Measurements from ENCODE around the gene REN.

The REN gene

DNA sequence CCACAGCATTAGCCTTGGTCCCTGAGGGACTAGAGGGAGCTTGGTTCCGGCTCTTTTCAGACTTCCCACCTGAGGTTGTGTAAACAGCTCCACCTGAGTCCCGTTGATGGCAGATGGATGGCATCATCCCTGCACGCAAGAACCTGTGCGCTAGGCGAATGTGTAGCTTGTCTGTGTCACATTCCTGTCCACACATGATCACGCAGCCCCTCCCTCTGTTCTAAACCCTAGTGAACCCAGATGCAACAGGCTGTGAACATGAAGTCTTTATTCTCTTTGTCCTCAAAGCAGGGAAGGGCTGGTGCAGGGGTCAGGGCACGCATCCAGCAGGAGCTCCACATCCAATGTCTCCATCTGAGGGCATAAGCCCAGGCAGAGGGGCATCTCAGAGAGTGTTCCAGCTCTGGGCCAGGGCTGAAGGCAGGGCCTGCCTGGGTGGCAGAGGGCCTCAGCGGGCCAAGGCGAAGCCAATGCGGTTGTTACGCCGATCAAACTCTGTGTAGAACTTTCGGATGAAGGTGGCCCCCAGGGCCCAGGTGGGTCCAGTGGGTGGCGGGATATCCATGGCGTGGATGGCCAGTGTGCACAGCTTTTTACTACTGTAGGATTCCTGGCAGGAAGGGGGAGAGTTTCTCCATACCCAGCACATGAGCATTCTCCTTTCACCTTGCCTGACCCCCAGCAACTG is 11.4 kb downstream of the REN start:
- no peak for DNase-seq (ENCODE audit: low read depth, low spot score)

DNA sequence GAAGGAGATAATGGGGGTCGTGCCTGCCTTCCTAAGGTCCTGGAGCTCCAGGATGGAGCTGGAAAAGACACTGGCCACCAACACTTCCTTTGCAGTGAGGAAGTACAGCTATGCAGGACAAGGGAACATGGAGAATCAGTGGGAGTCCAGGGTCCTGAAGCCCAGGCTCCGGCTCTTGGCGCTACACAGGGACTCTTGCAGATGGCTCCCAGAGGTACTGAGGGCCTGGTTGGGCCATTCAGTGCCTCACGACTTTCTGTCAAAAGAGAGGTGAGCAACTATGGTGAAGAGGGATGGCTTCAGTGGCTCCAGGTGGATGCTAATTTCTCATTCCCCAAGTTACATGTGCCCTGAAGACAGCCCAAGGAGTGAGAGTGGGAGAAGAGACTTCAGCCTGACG is 12.5 kb downstream of the REN start:
- no peak for DNase-seq (ENCODE audit: low read depth, low spot score)

DNA sequence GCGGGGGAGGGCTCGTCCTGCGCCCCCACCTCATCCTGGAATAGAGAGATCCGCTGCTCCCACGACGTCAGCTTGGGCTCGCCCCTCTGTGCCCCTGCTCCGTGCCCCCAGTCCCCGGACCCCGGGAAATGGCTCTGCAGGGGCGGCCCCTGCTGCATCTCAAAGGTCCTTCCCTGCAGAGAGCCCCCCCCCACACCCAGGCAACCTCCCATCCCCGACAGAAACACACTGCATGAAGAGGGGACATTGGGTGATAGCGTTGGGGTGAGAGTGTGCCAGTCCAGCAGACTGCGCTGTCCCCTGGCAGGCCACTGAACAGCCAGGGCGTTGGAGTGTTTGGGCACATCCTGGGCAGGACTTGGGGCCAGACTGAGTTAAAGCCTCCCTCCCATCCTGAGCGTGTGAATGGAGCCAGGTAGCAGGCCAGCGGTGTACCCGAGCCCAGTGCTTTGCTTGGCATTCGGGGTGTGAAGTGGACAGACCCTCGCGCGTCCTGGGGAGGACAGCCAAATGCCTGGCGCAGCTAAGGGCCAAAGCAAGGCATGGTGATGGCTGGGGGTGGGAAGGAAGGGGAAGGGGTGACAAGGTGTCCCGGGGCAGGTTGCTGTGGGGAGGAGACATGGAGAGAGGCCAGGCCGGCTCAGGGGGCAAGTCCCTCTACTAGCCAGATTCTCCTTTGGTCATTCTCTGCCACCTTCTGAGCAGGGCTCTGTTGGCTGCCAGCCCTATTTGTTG is 13.7 kb downstream of the REN start:
- no peak for DNase-seq (ENCODE audit: low read depth, low spot score)

DNA sequence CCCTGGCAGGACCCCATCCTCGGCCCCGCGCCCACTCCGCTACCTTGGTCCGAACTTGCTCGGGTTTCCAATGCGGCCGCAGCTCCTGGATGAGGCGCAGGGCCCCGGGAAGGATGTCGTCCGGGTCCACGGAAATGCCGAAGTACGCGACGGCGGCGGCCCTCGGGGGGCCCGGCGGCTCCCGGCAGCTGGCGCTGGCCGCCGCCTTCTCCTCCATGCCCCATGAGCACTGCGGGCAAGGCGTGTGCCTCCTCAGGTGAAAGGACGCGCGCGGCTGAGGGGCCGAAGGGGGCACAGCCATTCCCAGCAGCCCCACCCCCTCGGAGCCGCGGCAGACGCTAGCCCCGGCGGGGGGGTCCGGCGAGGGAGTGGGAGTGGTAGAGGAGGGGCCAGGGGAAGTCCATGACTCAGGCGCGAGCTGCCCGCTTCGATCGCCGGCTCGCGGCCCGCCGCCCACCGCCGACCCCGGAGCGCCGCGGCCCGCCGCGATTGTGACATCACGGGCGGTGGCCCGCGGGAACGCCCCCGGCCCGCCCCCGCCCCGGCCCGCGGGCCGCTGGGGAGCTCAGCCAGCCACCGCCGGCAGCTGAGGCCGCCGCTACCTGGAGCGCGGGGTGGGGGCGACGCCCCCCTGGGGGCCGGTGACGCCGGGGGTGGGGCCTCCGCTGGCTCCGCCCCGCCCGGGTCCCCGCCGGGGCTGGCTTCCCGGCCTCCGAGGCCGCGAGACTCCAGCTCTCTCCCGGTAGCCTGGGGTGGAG is 14.4 kb downstream of the REN start, which contains the start of gene ETNK2:
ETNK2 (minus strand) TSS at position 493 of the 758 bp plus-strand sequence; CDS start at position 301, 192 bp downstream.
- no peak for DNase-seq (ENCODE audit: low read depth, low spot score)

DNA sequence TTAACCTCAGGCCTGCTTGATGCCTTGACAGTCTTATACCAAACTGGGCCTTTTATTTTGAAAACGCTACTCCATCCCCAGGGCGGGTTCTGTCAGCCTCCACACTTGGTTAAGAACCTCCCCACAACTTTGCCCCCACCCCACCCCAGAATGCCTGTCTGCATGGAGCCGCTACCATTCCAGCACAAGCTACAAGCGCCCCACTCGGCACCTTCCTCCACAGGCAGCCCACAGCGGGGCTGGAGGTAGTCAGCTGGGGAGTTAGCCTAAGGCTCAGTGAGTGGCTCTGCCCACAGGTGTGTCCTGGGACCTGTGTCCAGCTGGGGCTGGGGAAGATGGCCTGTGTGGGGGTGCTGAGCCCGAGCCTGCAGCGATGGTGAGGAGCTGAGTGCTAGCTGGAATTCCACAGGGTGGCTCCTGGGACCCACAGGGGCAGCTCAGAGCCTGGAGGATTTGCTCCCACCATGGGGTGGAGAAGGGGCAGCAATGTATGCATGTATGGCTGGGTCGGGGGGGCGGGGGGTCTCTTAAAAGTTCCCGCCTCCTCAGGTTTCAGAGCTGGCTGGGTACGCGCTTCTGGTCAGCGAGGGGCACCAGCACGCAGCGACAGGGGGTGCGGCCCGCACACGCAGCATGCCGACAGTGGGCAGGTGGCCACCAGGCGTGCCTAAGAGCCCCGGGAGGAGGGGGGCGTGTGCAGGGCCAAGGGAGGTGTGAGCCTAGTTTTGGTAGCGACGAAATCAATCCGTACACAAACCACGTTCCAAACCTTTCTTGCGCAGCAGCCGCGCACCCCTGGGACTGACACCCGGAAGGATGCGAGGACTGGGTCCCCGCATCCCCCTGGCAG is 15.2 kb downstream of the REN start:
- no peak for DNase-seq (ENCODE audit: low read depth, low spot score)

DNA sequence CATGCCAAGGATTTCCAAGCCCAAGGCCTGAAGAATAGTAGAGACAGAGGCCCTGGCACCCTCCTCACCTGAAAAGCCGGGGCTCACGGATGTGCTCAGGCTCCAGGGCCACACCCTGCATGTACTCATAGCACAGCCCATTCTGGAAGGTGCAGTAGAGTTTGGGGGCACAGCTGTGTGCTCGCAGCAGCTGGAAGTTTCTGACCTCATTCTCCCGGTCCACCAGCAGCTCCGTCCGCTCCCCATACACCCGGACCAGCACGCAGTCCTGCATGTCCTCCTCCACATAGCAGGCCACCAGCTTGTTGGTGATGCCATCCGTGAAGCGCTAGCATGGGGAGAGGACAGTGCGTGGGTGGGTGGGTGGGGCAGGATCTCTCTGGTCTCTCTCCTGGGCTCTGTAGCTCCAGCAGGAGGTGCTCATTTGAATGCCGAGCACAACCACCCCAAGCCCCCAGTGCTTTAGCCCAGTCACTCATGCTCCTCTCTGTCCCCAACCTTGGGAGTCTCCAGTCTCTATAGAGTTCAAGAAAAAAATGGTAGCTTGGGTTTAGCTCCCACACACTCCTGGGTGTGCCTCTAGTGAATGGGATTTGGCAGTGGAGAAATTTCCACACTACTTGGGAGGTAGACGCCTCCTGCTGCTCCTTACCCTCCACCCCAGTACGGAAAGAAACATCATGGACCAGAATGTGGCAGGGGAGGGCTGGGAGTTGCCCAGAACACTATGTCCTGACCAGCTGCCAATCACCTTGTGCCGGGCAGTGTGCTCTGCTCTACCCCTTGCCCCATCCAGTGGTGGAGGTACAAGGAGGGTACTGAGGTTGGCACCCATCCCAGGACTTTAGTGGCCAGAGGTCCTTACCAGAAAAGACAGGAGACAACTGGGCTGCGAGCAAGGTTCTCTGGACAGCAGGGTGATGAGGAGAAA is 16.2 kb downstream of the REN start:
- DNase-seq (ENCODE audit: low read depth, low spot score): no peak

DNA sequence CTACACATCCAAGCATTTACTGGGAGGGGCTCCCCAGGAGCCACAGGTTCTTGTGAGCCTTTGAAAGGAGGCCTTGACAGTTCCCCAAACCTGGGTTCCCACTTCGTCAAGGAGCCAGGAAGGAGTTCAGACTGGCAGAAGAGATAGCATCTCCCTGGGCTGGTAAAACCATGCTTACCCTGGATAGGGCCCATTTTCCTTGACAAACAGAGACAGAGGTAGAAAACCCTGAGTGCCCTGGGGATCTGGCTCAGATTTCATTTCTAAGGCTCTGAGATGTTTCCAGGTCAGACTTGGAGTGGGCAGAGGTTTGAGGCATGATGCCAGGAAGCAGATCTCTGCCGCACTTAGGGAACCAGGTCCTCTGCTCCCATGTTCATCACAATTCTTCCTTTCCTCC is 17.0 kb downstream of the REN start:
- DNase-seq (ENCODE audit: low read depth, low spot score): no peak

DNA sequence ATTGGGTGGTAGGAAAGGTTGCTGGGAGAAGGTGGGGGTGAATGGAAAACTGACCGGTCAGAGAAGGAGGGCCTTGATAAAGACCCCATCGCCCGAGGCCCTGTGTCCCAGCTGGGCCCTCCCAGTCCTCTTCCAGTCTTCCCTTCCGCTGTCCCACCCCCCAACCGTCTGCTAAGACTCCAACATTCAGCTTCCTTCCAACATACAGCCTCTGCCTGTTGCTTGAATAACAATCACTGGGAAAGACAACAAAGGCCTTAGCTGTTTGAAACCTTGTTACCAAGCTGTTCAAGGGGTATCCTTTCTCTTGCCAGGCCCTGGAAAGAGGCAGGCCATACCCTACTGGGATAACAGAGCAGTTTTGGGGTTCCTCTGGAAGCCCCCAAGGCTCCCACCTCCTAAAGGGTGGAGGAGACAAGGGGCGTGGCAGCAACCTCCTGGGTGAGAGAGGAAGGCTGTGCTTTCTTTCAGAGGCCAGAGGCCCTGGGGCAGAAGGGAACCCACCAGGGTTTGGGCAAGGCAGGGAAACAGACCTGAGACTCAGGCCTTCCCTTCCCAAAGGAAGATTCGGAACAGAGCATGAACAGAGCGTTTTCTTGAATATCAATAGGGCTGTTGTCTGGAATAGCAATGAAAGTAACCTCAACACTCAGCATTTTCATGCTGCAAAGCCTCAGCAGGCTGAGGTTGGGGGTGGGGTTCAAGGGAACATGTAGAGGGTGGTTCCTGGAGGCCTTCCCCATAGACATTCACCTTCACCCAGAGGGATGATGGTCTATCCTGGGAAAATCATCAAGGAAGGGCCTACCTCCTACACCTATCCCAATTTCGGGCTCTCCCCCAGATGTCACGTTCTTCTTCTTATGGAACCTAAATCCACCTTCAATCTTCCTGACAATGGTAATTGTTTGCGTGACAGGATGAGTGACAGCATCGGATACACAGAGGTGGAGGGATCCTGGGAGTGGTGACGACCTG is 18.4 kb downstream of the REN start:
- DNase-seq (ENCODE audit: low read depth, low spot score): no peak

DNA sequence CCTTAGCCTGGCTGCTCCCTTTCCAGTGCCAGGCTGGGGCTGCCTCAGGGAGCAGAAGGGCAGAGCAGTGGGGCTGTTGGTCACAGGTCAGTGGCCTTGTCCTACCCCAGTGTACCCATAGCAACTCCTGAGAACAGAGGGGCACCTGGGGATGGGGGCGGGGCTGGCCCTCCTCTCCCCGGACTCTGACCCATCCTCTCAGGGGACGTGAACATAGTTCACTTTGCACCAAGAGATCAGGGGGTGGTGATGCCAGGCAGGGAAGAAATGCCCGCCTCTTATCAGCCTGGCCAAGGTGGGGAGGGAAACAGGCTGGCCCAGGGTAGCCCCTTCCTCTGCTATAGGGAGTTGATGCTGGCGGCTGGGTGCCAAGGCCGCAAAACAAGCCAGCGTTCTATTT is 19.2 kb downstream of the REN start:
- DNase-seq (ENCODE audit: low read depth, low spot score): no peak

DNA sequence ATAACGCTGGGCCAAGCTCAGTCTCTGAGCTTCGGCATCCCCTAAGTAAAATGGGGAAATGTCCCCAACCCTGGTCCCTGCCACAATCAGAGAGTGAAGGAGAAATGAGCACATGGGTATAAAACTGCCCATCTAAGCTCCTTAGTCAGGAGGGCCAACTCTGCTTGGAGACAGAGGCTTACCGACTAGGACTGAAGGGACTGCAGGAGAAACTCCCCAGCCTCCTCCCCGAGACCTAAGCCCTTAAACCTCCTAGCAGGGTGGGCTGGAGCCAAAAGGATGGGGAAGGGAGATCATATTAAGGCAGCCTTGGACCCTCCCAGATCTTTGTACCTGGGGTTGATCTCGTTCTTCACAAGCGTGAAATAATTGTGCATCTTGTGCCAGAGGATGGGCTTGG is 19.8 kb downstream of the REN start:
- no peak for DNase-seq (ENCODE audit: low read depth, low spot score)

DNA sequence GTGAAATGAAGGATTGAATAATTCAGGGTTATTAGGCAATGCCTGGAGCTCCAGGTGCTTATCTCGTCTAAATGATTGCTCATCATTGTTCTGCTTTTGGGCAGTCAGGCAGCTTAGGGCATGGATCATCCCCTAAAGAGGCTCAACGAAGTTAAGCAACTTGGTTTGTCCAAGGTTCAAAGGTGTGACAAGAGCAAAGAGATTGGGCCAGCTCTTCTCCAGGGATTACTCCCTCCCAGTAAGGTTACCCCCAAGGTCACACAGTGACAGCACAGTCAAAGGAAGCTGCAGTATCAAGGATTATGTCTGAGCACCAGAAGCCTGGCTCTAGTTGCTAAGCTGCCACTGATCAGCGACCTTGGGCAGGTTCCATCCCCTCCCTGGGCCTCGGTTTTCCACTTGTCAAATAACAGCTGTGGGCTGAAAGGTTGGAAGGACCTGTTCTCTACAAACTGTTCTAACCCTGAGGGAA is 21.1 kb downstream of the REN start:
- no peak for DNase-seq (ENCODE audit: low read depth, low spot score)

DNA sequence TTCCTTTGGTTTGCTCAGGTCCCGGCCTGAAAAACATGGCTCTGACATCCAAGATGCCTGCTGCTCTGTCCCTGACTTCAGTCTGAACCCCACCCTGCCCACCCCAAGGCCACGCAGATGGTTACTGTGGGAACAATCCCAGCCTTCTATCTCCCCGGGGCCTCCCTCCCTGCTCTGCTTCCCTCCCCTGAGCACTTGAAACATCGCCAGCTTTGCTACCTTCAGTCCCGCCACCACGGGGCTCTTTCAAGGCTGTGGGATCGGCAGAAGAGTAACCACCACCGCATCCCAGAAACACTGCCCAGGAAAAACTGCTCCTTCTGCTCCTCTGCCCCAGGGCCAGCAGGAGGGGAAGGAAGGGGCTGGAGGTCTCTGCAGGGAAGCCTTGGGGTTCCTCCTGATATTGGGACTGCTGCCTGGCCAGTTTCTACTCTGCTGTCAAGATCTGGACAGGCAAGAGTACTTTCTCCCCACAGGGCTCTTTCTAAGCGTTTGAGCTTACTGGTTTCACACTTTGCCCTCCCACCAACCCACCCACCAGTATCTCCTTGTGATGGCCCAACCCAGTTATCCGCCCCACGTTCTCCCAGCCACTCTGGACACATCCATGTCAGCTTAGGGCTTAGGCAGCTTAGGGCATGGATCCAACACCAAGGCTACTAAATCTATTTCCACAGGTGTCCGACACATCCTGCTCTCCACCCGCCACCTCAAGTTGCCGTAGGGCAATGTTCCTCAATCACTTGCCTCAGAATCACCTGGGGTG is 22.7 kb downstream of the REN start:
- DNase-seq (ENCODE audit: low read depth, low spot score): no peak

DNA sequence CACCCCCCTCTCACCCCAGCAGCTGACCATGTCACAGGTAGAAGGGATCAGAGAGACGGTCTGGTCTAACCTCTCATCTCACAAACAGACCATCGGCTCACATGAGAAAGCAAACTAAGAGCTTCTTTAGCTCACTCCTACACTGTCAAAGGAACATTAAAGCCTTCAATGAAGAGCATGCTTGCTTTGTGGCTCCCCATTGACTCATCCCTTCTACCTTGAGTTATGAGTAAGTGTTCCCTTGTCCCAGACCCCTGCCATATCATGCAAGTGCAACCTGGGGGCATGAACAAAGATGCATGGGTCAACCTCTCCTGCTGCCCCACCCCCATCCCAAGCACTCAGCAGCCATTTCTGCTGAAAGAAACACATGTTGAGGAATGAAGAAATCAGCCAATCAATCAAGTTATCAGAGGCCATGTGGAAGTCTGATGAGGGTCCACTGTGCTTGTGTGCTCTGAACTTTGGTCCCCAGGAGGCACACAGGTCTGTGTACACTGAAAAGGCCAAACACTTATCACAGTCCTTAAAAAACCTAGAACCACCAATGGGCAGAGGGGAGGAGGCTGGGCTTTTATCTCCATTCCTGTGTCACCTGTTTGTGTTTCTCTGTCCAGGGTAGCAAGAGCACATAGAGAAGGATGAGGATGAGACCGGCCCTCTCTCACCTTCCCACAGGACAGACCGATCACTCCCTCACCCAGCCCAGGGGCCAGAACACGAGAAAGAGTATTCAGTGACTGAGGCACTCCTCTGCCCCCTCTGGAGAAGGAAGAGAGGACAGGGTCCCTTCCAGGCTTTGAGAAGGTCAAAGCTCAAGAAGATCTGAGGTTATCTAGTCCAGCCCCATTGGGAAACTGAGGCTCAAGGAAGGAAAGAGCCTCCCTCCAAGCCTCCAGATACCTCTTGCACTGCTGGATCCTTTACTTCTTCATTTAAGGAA is 23.8 kb downstream of the REN start:
- no peak for DNase-seq (ENCODE audit: low read depth, low spot score)

DNA sequence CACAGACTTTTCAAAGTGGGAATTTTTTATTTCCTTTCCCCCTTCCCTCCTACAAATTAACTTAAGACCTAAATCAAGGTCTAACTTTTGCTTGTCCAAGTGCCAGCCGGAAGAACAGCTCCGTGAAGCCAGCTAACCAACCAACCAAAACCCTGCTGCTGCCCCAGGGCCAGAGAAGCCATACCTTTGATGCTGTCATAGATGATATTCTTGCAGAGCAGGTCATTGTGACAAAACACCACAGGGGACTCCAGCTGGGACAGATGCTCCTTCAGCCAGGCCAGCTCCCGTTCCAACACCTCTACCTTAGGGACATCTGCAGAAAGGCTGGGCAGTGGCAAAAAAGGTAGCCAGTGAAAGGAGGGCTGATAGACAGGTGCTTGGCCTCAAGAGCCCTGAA is 25.0 kb downstream of the REN start:
- no peak for DNase-seq (ENCODE audit: low read depth, low spot score)

DNA sequence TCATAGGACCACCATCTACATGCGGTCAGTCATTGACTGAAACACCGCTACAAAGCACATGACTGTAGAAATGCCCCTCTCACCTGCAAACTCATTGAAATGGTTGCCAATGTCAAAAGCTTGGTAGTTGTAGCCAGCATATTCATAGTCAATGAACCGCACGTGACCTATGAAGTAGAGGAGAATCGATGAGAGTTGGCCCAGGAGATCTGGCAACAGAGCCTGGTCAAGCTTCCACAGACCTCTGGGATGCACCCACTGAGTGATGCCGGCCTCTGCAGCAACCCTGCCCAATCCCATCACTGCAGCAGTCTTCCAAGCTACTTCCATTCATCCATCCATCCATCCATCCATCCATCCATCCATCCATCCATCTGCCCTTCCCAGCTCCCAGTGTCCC is 26.2 kb downstream of the REN start:
- no peak for DNase-seq (ENCODE audit: low read depth, low spot score)

DNA sequence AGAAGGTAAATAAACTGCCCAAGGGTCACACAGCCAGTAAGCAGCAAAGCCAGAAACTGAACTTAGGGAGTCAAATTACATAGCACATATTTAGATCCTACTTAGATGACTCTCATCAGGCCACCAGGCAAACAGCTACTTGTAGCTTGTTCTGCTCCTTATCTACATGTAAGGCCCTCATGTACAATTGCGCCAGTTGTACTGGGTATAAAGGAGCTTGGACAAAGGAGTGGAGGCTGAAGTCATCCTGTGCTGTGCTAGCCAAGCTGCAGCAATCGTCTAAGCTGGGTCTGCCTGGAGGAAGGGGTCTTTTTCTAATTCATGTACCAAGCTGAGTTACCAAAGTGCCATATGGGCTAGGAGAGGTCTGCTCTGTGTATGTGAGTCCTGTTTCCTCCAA is 27.0 kb downstream of the REN start:
- no peak for DNase-seq (ENCODE audit: low read depth, low spot score)

DNA sequence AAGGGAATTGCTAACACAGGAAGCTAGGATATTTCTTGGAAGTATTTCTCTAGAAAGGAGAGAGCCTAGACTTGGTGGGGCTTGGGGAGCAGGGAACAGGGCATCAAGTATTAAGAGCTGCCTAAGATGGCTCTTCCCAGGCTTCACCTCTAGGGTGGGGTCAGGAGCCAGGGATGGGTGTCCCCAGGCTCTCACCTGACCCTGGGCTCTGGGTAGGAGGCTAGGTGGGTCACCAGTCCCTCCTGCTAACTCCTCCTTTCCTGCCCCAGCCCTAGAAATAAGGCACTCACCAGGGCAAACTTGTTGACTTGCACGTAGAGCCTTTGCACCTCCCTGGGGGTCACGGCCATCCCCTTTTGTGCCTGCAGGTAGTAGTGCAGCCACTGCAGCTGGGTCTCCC is 29.3 kb downstream of the REN start:
- DNase-seq (ENCODE audit: low read depth, low spot score): no peak
